Kidney epithelial cell (primary cell): ENCODE data around the gene AZU1. TPM values are rescaled to one million over a fixed set of nuclear protein-coding genes. Genes with fewer than 3 reads are reported as not detected.

ENCODE experiments used
- DNase-seq: peaks from one replicate; pipeline ENCODE4 v3.0.0-alpha.2; 2010; ENCODE audit warnings: low read depth
- H3K27me3 ChIP-seq: 2 replicates; pipeline ENCODE4 v1.6.0; 2011; ENCODE audit warnings: low read length; ENCODE audit not compliant: control insufficient read depth, insufficient read depth
- H3K36me3 ChIP-seq: 2 replicates; pipeline ENCODE4 v1.5.1; 2011; ENCODE audit warnings: low read length; ENCODE audit not compliant: control insufficient read depth, insufficient read depth
- H3K4me3 ChIP-seq: 2 replicates; pipeline ENCODE4 v1.5.1; 2011; ENCODE audit warnings: low read depth, mild to moderate bottlenecking, control low read depth, low read length
- CTCF ChIP-seq: IDR thresholded peaks from 2 replicates; pipeline ENCODE4 v1.5.1; 2011; ENCODE audit warnings: mild to moderate bottlenecking, moderate library complexity, low read length, control low read depth, inconsistent platforms; ENCODE audit not compliant: insufficient read depth, poor library complexity, severe bottlenecking
- total RNA-seq: library from RNA; depleted of rRNA; stranded (reverse); fragments of >200 nt; gene quantifications from 2 replicates; pipeline ENCODE4 v1.2.3, GENCODE V29; 2015

Gene AZU1
- total RNA-seq, 1 donor from 2014 or later, result not detected

GRCh38 chr19:867855-868457 is 40.3 kb downstream of the AZU1 start:
- H3K4me3 ChIP-seq, result no peak overlapping the region
- TF ChIP-seq CTCF, result no peak
- H3K36me3 ChIP-seq, result peaks cover 1% of the 10 kb centered on the region
- no peaks in the 10 kb centered on the region for H3K27me3 ChIP-seq
- no peak for DNase-seq

- DNase-seq, result no peak
- TF ChIP-seq CTCF, result no peak
- Histone ChIP-seq H3K27me3 (no peaks in the 10 kb centered on the region), H3K36me3 (peaks cover 3% of the 10 kb centered on the region), H3K4me3 (no peak overlapping the region)
Measured at GRCh38 chr19:868458-869244, 41.0 kb downstream of the AZU1 start.

GRCh38 chr19:869245-870177 is 41.9 kb downstream of the AZU1 start:
- H3K36me3 ChIP-seq, result peaks cover 6% of the 10 kb centered on the region
- DNase-seq, result no peak
- H3K4me3 ChIP-seq, result no peak overlapping the region
- H3K27me3 ChIP-seq, result no peaks in the 10 kb centered on the region
- no peak for TF ChIP-seq CTCF

- Histone ChIP-seq H3K27me3 (no peaks in the 10 kb centered on the region), H3K36me3 (peaks cover 6% of the 10 kb centered on the region), H3K4me3 (no peak overlapping the region)
- TF ChIP-seq CTCF, result no peak
- DNase-seq, result no peak
Measured at GRCh38 chr19:870314-870713, 42.7 kb downstream of the AZU1 start.

GRCh38 chr19:870963-871401 is 43.3 kb downstream of the AZU1 start:
- no peak for DNase-seq
- Histone ChIP-seq H3K4me3 (no peak overlapping the region), H3K36me3 (peaks cover 6% of the 10 kb centered on the region), H3K27me3 (no peaks in the 10 kb centered on the region)
- TF ChIP-seq CTCF, result no peak
